Uterus (tissue), 4 donors: ENCODE measurements around the gene BMP8A. TPM values are rescaled to one million over a fixed set of nuclear protein-coding genes. Genes with fewer than 3 reads are reported as not detected.

Experiments used
- DNase-seq, 2 donors: peaks; one replicate each; pipeline ENCODE4 v3.0.0-alpha.2; 2019 to 2020
- H3K27ac ChIP-seq, 2 donors: fragments of 200-600 bp; sonication (generic); 1 replicate in 1 of 2; 2 replicates in 1 of 2; pipeline ENCODE4 v1.5.1; 2016 to 2018
- H3K27me3 ChIP-seq, 2 donors: fragments of 200-600 bp; sonication (generic); one replicate each; pipeline ENCODE4 v1.5.1; 2018 to 2019; ENCODE audit warnings: control low read depth in 1 of 2
- H3K36me3 ChIP-seq, 2 donors: fragments of 200-600 bp; sonication (generic); one replicate each; pipeline ENCODE4 v1.5.1; 2019; ENCODE audit warnings: control low read depth in 1 of 2
- H3K4me1 ChIP-seq, 2 donors: fragments of 200-600 bp; sonication (generic); one replicate each; pipeline ENCODE4 v1.5.1; 2018 to 2019; ENCODE audit warnings: control low read depth in 1 of 2
- H3K4me3 ChIP-seq, 2 donors: fragments of 200-600 bp; sonication (generic); 1 replicate in 1 of 2; 2 replicates in 1 of 2; pipeline ENCODE4 v1.5.1; 2018 to 2019; ENCODE audit warnings: mild to moderate bottlenecking in 1 of 2
- H3K9me3 ChIP-seq, 2 donors: fragments of 200-600 bp; sonication (generic); one replicate each; pipeline ENCODE4 v1.5.1; 2019; ENCODE audit warnings: control low read depth in 1 of 2
- POLR2A ChIP-seq, 2 donors: fragments of 450-650 bp; IDR thresholded peaks; one replicate each; pipeline ENCODE4 v1.6.1; 2016; ENCODE audit warnings: antibody characterized with exemption in 2 of 2, mild to moderate bottlenecking in 1 of 2, moderate library complexity in 1 of 2
- intact Hi-C: fragments of 100-400 bp; cut with DNase I; formaldehyde crosslinking; loops from one replicate; pipeline ENCODE4 v1.15.1; 2023; ENCODE audit warnings: low total_unique reads
- total RNA-seq, 4 donors: library from RNA; depleted of rRNA in 3 of 4; stranded (reverse); fragments of >200 nt in 3 of 4; gene quantifications; one replicate each; pipeline versions ENCODE4 v1.1.0 to v1.2.4, GENCODE V29; 2014 to 2023
- TF ChIP-seq, protein P1 (sequence below), 4 experiments: fragments of 200-600 bp in 2 of 4; fragments of 450-650 bp in 2 of 4; sonication (generic) in 2 of 4; IDR thresholded peaks; one replicate each; pipeline ENCODE4 v1.5.1; 2016 to 2019; ENCODE audit warnings: antibody characterized with exemption in 4 of 4, mild to moderate bottlenecking in 2 of 4, moderate library complexity in 1 of 4
- donor health status: DM: yes; HTN: yes; CAD: no.

BMP8A gene
- total RNA-seq, 4 donors from 2014 or later: 1.8 to 8.3 (median 2.7) TPM; not detected in 1

- no peak overlapping the region for H3K27ac ChIP-seq
- no peak overlapping the region for H3K4me3 ChIP-seq
- intact Hi-C loops: no loop called here
- no peaks in the 10 kb centered on the region for H3K4me1 ChIP-seq
- DNase-seq: no peak
- H3K9me3 ChIP-seq: no peaks in the 10 kb centered on the region
- TF ChIP-seq, protein P1, sequence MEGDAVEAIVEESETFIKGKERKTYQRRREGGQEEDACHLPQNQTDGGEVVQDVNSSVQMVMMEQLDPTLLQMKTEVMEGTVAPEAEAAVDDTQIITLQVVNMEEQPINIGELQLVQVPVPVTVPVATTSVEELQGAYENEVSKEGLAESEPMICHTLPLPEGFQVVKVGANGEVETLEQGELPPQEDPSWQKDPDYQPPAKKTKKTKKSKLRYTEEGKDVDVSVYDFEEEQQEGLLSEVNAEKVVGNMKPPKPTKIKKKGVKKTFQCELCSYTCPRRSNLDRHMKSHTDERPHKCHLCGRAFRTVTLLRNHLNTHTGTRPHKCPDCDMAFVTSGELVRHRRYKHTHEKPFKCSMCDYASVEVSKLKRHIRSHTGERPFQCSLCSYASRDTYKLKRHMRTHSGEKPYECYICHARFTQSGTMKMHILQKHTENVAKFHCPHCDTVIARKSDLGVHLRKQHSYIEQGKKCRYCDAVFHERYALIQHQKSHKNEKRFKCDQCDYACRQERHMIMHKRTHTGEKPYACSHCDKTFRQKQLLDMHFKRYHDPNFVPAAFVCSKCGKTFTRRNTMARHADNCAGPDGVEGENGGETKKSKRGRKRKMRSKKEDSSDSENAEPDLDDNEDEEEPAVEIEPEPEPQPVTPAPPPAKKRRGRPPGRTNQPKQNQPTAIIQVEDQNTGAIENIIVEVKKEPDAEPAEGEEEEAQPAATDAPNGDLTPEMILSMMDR (IDR thresholded peaks at IDR 0.05): no peak
- no peak for TF ChIP-seq POLR2A (IDR thresholded peaks at IDR 0.05)
- H3K36me3 ChIP-seq: no peaks in the 10 kb centered on the region
- H3K27me3 ChIP-seq: no peaks in the 10 kb centered on the region
These were observed 40.1 kb downstream of the BMP8A start for GRCh38 chr1:39531526-39531925.

DNA sequence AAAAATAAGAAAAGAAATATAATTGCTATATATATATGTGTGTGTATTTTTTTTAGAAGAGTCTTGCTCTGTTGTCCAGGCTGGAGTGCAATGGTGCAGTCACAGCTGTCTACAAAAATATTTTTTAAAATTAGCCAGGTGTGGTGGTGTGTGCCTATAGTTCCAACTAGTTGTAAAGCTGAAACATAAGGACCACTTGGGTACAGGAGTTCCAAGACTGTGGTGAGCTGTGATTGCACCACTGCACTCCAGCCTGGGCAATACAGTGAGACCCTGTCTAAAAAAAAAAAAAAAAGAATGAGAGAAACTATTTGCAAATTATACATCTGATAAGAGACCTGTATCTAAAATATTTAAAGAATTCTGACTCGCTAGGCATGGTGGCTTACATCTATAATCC, 42.0 kb downstream of the BMP8A start:
- no peaks in the 10 kb centered on the region for H3K9me3 ChIP-seq
- TF ChIP-seq, protein P1 (IDR thresholded peaks at IDR 0.05): no peak
- TF ChIP-seq POLR2A (IDR thresholded peaks at IDR 0.05): no peak
- no peak overlapping the region for H3K4me3 ChIP-seq
- no peak overlapping the region for H3K27ac ChIP-seq
- no peaks in the 10 kb centered on the region for H3K4me1 ChIP-seq
- DNase-seq: no peak
- no peaks in the 10 kb centered on the region for H3K27me3 ChIP-seq
- intact Hi-C loops: no loop called here
- no peaks in the 10 kb centered on the region for H3K36me3 ChIP-seq

- H3K36me3 ChIP-seq: no peaks in the 10 kb centered on the region
These were observed 47.3 kb downstream of the BMP8A start for GRCh38 chr1:39538531-39539251.

GRCh38 chr1:39539252-39539790, 47.9 kb downstream of the BMP8A start:
- Histone ChIP-seq H3K36me3 (no peaks in the 10 kb centered on the region), H3K4me3 (no peak overlapping the region), H3K9me3 (no peaks in the 10 kb centered on the region), H3K27ac (peak overlapping the region; percentile 70 to 88), H3K4me1 (no peaks in the 10 kb centered on the region), H3K27me3 (no peaks in the 10 kb centered on the region)
- intact Hi-C loops: no loop called here
- DNase-seq: peak; percentile 71 to 75
- TF ChIP-seq POLR2A (IDR thresholded peaks at IDR 0.05): no peak
- TF ChIP-seq, protein P1 (IDR thresholded peaks at IDR 0.05): peak; percentile 83 to 90 (median 84)

More at GRCh38 chr1:39538531-39539251, 47.3 kb downstream of the BMP8A start:
- Histone ChIP-seq H3K4me3 (no peak overlapping the region), H3K9me3 (no peaks in the 10 kb centered on the region), H3K27ac (peak overlapping the region in 1 of 2 donors; percentile 88), H3K27me3 (no peaks in the 10 kb centered on the region), H3K4me1 (no peaks in the 10 kb centered on the region)
- TF ChIP-seq POLR2A (IDR thresholded peaks at IDR 0.05): no peak
- TF ChIP-seq, protein P1 (IDR thresholded peaks at IDR 0.05): no peak
- intact Hi-C loops: no loop called here
- no peak for DNase-seq

GRCh38 chr1:39540504-39541031, 49.1 kb downstream of the BMP8A start:
- Histone ChIP-seq H3K4me3 (no peak overlapping the region), H3K36me3 (no peaks in the 10 kb centered on the region), H3K27ac (peak overlapping the region; percentile 70 to 88), H3K9me3 (no peaks in the 10 kb centered on the region), H3K27me3 (no peaks in the 10 kb centered on the region), H3K4me1 (no peaks in the 10 kb centered on the region)
- peak; percentile 79 to 82 for DNase-seq
- TF ChIP-seq POLR2A (IDR thresholded peaks at IDR 0.05): no peak
- TF ChIP-seq, protein P1 (IDR thresholded peaks at IDR 0.05): no peak
- intact Hi-C loops: loop anchor here (10.0 kb wide), 1 partner anchor 446 kb away; no protein-coding TSS in a partner anchor
